Tibial artery (tissue), 4 donors: Measurements from ENCODE around the gene GNB1.
A peak's percentile ranks its signal among the peaks of the same experiment; 100 is the strongest.

ENCODE experiments used
- DNase-seq, 2 donors: peaks; one replicate each; pipeline ENCODE4 v3.0.0-alpha.2; 2019
- H3K27ac ChIP-seq, 2 donors: fragments of 200-600 bp; sonication (generic) in 1 of 2; 1 replicate in 1 of 2; 2 replicates in 1 of 2; pipeline ENCODE4 v1.5.1; 2018 to 2019; ENCODE audit warnings: mild to moderate bottlenecking in 1 of 2
- H3K27me3 ChIP-seq, 2 donors: fragments of 200-600 bp; sonication (generic) in 1 of 2; one replicate each; pipeline versions ENCODE4 v1.5.1 to v1.6.0; 2016 to 2019
- H3K36me3 ChIP-seq, 3 donors: fragments of 200-600 bp; sonication (generic) in 2 of 3; one replicate each; pipeline ENCODE4 v1.5.1; 2016 to 2019; ENCODE audit warnings: mild to moderate bottlenecking in 2 of 3
- H3K4me1 ChIP-seq, 4 donors: fragments of 200-600 bp; sonication (generic) in 2 of 4; 1 replicate in 3 of 4; 2 replicates in 1 of 4; pipeline ENCODE4 v1.5.1; 2016 to 2019
- H3K4me3 ChIP-seq, 2 donors: fragments of 200-600 bp; sonication (generic) in 1 of 2; 1 replicate in 1 of 2; 2 replicates in 1 of 2; pipeline ENCODE4 v1.5.1; 2018 to 2019; ENCODE audit warnings: mild to moderate bottlenecking in 2 of 2
- H3K9me3 ChIP-seq, 3 donors: fragments of 200-600 bp; sonication (generic) in 1 of 3; one replicate each; pipeline ENCODE4 v1.5.1; 2016 to 2019
- CTCF ChIP-seq, 2 experiments: fragments of 200-600 bp in 1 of 2; fragments of 450-650 bp in 1 of 2; IDR thresholded peaks; one replicate each; pipeline ENCODE4 v1.5.1; 2017 to 2019; ENCODE audit warnings: antibody characterized with exemption in 2 of 2, mild to moderate bottlenecking in 1 of 2, moderate library complexity in 1 of 2
- intact Hi-C: fragments of 100-400 bp; cut with DNase I; formaldehyde crosslinking; loops from one replicate; pipeline ENCODE4 v1.15.0; 2023; ENCODE audit warnings: low total_unique reads

Gene GNB1

GRCh38 chr1:1908506-1908791 lies 17.6 kb upstream of the GNB1 start:
- H3K9me3 ChIP-seq: no peaks in the 10 kb centered on the region
- intact Hi-C loops: no loop called here
- H3K4me3 ChIP-seq: peak overlapping the region; percentile 63 to 79
- H3K27ac ChIP-seq: peak overlapping the region; percentile 85 to 88
- H3K27me3 ChIP-seq: no peaks in the 10 kb centered on the region
- H3K4me1 ChIP-seq: peaks cover 4 to 34% (median 22%) of the 10 kb centered on the region in 4 donors
- no peaks in the 10 kb centered on the region for H3K36me3 ChIP-seq
- DNase-seq: peak; percentile 35 to 79
- TF ChIP-seq CTCF (IDR thresholded peaks at IDR 0.05): no peak

GRCh38 chr1:1907098-1907736 lies 16.3 kb upstream of the GNB1 start:
- Histone ChIP-seq H3K27ac (peak overlapping the region in 1 of 2 donors; percentile 85), H3K4me1 (peaks cover 4 to 34% (median 22%) of the 10 kb centered on the region in 4 donors), H3K9me3 (no peaks in the 10 kb centered on the region), H3K36me3 (no peaks in the 10 kb centered on the region), H3K4me3 (no peak overlapping the region), H3K27me3 (no peaks in the 10 kb centered on the region)
- peak; percentile 21 to 77 for DNase-seq
- TF ChIP-seq CTCF (IDR thresholded peaks at IDR 0.05): no peak
- intact Hi-C loops: no loop called here

GRCh38 chr1:1906185-1907097 lies 15.6 kb upstream of the GNB1 start:
- intact Hi-C loops: no loop called here

GRCh38 chr1:1903224-1903623 lies 12.3 kb upstream of the GNB1 start:
- H3K27ac ChIP-seq: no peak overlapping the region
- H3K4me1 ChIP-seq: peaks cover 2 to 23% (median 13%) of the 10 kb centered on the region in 4 donors
- intact Hi-C loops: no loop called here
- H3K4me3 ChIP-seq: no peak overlapping the region
- DNase-seq: no peak
- H3K27me3 ChIP-seq: peaks cover 0 to 18% of the 10 kb centered on the region in 2 donors
- H3K9me3 ChIP-seq: no peaks in the 10 kb centered on the region
- no peak for TF ChIP-seq CTCF (IDR thresholded peaks at IDR 0.05)
- no peaks in the 10 kb centered on the region for H3K36me3 ChIP-seq

More at GRCh38 chr1:1906185-1907097, 15.6 kb upstream of the GNB1 start:
- peak; percentile 84 to 91 for DNase-seq
- peaks cover 4 to 34% (median 22%) of the 10 kb centered on the region in 4 donors for H3K4me1 ChIP-seq
- H3K9me3 ChIP-seq: no peaks in the 10 kb centered on the region
- peaks cover 0 to 3% of the 10 kb centered on the region in 2 donors for H3K27me3 ChIP-seq
- peak overlapping the region in 1 of 2 donors; percentile 85 for H3K27ac ChIP-seq
- H3K36me3 ChIP-seq: no peaks in the 10 kb centered on the region
- TF ChIP-seq CTCF (IDR thresholded peaks at IDR 0.05): peak; percentile 88 to 91
- H3K4me3 ChIP-seq: no peak overlapping the region

GRCh38 chr1:1901641-1902294 lies 10.9 kb upstream of the GNB1 start:
- intact Hi-C loops: no loop called here
- Histone ChIP-seq H3K9me3 (no peaks in the 10 kb centered on the region), H3K36me3 (no peaks in the 10 kb centered on the region), H3K4me3 (no peak overlapping the region), H3K4me1 (peaks cover 0 to 8% (median 2%) of the 10 kb centered on the region in 4 donors), H3K27ac (no peak overlapping the region), H3K27me3 (peaks cover 0 to 18% of the 10 kb centered on the region in 2 donors)
- no peak for DNase-seq
- no peak for TF ChIP-seq CTCF (IDR thresholded peaks at IDR 0.05)
